ENCODE data around the gene ALK.

The ALK gene

GRCh38 chr2:29954316-29954715 lies 32.9 kb upstream of the ALK start:
- TF ChIP-seq, protein P1, sequence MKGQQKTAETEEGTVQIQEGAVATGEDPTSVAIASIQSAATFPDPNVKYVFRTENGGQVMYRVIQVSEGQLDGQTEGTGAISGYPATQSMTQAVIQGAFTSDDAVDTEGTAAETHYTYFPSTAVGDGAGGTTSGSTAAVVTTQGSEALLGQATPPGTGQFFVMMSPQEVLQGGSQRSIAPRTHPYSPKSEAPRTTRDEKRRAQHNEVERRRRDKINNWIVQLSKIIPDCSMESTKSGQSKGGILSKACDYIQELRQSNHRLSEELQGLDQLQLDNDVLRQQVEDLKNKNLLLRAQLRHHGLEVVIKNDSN (IDR thresholded peaks at IDR 0.05), result no peak

- TF ChIP-seq FOXM1 (IDR thresholded peaks at IDR 0.05; ENCODE audit: borderline replicate concordance, low read depth), result no peak
- TF ChIP-seq, protein P1 (IDR thresholded peaks at IDR 0.05), result no peak
- TF ChIP-seq, protein P2, sequence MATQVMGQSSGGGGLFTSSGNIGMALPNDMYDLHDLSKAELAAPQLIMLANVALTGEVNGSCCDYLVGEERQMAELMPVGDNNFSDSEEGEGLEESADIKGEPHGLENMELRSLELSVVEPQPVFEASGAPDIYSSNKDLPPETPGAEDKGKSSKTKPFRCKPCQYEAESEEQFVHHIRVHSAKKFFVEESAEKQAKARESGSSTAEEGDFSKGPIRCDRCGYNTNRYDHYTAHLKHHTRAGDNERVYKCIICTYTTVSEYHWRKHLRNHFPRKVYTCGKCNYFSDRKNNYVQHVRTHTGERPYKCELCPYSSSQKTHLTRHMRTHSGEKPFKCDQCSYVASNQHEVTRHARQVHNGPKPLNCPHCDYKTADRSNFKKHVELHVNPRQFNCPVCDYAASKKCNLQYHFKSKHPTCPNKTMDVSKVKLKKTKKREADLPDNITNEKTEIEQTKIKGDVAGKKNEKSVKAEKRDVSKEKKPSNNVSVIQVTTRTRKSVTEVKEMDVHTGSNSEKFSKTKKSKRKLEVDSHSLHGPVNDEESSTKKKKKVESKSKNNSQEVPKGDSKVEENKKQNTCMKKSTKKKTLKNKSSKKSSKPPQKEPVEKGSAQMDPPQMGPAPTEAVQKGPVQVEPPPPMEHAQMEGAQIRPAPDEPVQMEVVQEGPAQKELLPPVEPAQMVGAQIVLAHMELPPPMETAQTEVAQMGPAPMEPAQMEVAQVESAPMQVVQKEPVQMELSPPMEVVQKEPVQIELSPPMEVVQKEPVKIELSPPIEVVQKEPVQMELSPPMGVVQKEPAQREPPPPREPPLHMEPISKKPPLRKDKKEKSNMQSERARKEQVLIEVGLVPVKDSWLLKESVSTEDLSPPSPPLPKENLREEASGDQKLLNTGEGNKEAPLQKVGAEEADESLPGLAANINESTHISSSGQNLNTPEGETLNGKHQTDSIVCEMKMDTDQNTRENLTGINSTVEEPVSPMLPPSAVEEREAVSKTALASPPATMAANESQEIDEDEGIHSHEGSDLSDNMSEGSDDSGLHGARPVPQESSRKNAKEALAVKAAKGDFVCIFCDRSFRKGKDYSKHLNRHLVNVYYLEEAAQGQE (IDR thresholded peaks at IDR 0.05; ENCODE audit: low read depth), result no peak
Observed at GRCh38 chr2:29952973-29953372, 31.6 kb upstream of the ALK start.

GRCh38 chr2:29951576-29951975 lies 30.2 kb upstream of the ALK start:
- TF ChIP-seq TAF1 (IDR thresholded peaks at IDR 0.05; ENCODE audit: low read depth) (no peak), ZBTB7A (IDR thresholded peaks at IDR 0.05; ENCODE audit: low read depth) (no peak), CREB1 (IDR thresholded peaks at IDR 0.05; ENCODE audit: low read depth) (no peak), TCF12 (IDR thresholded peaks at IDR 0.05; ENCODE audit: low read depth) (no peak)
- TF ChIP-seq, protein P2 (IDR thresholded peaks at IDR 0.05; ENCODE audit: low read depth), result no peak

DNA sequence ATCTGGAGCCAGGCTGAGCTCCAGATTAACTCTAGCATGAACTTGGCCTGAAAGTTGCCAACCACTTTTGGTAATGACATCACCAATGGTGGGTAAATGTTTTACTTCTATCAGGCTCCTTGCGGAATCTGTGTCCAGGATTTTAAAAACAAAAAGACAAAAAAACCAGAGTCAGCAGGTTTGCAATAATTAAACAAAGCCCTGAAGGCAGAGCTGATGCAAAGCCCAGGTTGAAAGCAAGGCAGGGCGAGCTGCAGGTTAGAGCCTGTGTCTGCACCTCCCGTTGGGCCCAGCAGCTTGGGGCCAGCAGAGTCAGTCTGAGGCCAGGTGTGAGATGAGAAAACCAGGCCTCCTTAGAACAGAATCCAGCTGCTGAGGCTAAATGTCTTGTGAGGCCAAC lies 29.1 kb upstream of the ALK start:
- TF ChIP-seq EGR1 (IDR thresholded peaks at IDR 0.05), result no peak
- TF ChIP-seq TEAD4 (IDR thresholded peaks at IDR 0.05), result no peak
- no peak for TF ChIP-seq EP300 (IDR thresholded peaks at IDR 0.05; ENCODE audit: borderline replicate concordance)
- TF ChIP-seq NFIC (IDR thresholded peaks at IDR 0.05), result no peak
- TF ChIP-seq, protein P3, sequence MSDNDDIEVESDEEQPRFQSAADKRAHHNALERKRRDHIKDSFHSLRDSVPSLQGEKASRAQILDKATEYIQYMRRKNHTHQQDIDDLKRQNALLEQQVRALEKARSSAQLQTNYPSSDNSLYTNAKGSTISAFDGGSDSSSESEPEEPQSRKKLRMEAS (IDR thresholded peaks at IDR 0.05), result no peak
- no peak for TF ChIP-seq CREB1 (IDR thresholded peaks at IDR 0.05; ENCODE audit: low read depth)
- TF ChIP-seq FOXM1 (IDR thresholded peaks at IDR 0.05; ENCODE audit: borderline replicate concordance, low read depth), result no peak
- TF ChIP-seq, protein P2 (IDR thresholded peaks at IDR 0.05; ENCODE audit: low read depth), result no peak
- no peak for TF ChIP-seq ZBTB7A (IDR thresholded peaks at IDR 0.05; ENCODE audit: low read depth)
- TF ChIP-seq YY1 (IDR thresholded peaks at IDR 0.05; ENCODE audit: low read depth), result no peak
- no peak for TF ChIP-seq TAF1 (IDR thresholded peaks at IDR 0.05; ENCODE audit: low read depth)
- TF ChIP-seq TCF12 (IDR thresholded peaks at IDR 0.05; ENCODE audit: low read depth), result no peak
- TF ChIP-seq CEBPB (IDR thresholded peaks at IDR 0.05), result no peak
- no peak for TF ChIP-seq RAD21 (IDR thresholded peaks at IDR 0.05; ENCODE audit: low read depth)
- TF ChIP-seq, protein P1 (IDR thresholded peaks at IDR 0.05), result no peak

DNA sequence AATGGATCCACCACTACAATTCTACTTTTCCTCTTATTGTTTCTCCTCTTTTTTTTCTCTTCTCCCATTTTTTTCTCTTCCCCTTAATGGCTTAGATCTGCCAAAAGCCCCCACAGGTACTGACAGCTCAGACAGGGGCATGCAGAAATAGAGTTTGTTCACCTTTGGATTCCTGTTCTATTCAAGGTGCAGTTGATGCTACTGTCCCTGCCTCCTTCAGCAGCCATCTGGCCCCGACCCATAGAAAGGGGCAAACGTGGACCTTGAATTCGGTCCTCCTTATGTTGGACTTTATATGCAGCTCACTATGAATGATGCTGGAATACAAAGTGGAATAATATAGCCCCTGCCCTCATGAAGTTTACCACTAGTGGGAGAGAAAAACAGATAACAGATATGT lies 27.7 kb upstream of the ALK start:
- TF ChIP-seq TAF1 (IDR thresholded peaks at IDR 0.05; ENCODE audit: low read depth) (no peak), CREB1 (IDR thresholded peaks at IDR 0.05; ENCODE audit: low read depth) (no peak), ZBTB7A (IDR thresholded peaks at IDR 0.05; ENCODE audit: low read depth) (no peak), TEAD4 (IDR thresholded peaks at IDR 0.05) (no peak), FOXM1 (IDR thresholded peaks at IDR 0.05; ENCODE audit: borderline replicate concordance, low read depth) (no peak), TCF12 (IDR thresholded peaks at IDR 0.05; ENCODE audit: low read depth) (no peak), EGR1 (IDR thresholded peaks at IDR 0.05) (no peak), CEBPB (IDR thresholded peaks at IDR 0.05) (no peak)

All from Ishikawa (cell line).